Measurements from ENCODE around the gene DXO. TPM values are rescaled to one million over a fixed set of nuclear protein-coding genes. Genes with fewer than 3 reads are reported as not detected.

DXO gene
- total RNA-seq, 1 donor from 2014 or later, result 14.1 TPM

DNA sequence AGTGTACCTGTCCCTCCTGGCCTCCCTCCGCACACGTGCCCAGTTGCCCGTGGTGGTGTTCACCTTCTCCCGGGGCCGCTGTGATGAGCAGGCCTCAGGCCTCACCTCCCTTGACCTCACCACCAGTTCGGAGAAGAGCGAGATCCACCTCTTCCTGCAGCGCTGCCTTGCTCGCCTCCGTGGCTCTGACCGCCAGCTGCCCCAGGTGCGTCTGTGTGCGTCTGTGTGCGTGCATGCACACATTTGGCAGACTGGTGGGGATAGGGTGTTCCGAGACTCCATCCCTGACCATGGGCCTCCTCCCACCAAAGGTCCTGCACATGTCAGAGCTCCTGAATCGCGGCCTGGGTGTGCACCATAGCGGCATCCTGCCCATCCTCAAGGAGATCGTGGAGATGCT is 8.0 kb downstream of the DXO start:
- no peak for DNase-seq (ENCODE audit: low spot score)
- Mint-ChIP-seq H3K4me1 (ENCODE audit: low read depth) (peaks cover 32% of the 10 kb centered on the region), H3K36me3 (ENCODE audit: low read depth) (peaks cover 54% of the 10 kb centered on the region), H3K9me3 (no peaks in the 10 kb centered on the region), H3K27me3 (ENCODE audit: insufficient read depth) (no peaks in the 10 kb centered on the region), H3K4me3 (no peak overlapping the region), H3K27ac (no peak overlapping the region)
- intact Hi-C loops (cut with micrococcal nuclease), result no loop called here

DNA sequence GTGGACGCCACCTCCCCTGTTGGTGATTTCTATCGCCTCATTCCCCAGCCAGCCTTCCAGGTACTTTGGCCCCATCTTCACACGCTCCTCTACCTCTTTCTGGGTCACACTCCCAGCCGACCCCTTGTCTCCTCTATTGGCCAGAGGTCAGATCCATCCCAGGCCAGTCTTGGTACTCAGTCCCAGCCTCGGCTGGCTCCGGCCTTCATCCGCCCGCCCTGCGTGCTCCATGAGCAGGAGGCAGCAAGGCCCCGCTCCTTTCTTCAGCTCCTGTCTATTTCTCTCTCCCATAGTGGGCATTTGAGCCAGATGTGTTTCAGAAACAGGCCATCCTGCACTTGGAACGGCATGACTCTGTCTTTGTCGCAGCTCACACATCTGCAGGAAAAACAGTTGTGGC is 10.3 kb downstream of the DXO start:
- H3K4me3 Mint-ChIP-seq, result peak overlapping the region; percentile 6
- intact Hi-C loops (cut with micrococcal nuclease), result no loop called here
- no peak for DNase-seq (ENCODE audit: low spot score)
- peak overlapping the region; percentile 29 for H3K27ac Mint-ChIP-seq
- H3K36me3 Mint-ChIP-seq (ENCODE audit: low read depth), result peaks cover 52% of the 10 kb centered on the region
- H3K4me1 Mint-ChIP-seq (ENCODE audit: low read depth), result peaks cover 49% of the 10 kb centered on the region
- no peaks in the 10 kb centered on the region for H3K9me3 Mint-ChIP-seq
- H3K27me3 Mint-ChIP-seq (ENCODE audit: insufficient read depth), result no peaks in the 10 kb centered on the region

DNA sequence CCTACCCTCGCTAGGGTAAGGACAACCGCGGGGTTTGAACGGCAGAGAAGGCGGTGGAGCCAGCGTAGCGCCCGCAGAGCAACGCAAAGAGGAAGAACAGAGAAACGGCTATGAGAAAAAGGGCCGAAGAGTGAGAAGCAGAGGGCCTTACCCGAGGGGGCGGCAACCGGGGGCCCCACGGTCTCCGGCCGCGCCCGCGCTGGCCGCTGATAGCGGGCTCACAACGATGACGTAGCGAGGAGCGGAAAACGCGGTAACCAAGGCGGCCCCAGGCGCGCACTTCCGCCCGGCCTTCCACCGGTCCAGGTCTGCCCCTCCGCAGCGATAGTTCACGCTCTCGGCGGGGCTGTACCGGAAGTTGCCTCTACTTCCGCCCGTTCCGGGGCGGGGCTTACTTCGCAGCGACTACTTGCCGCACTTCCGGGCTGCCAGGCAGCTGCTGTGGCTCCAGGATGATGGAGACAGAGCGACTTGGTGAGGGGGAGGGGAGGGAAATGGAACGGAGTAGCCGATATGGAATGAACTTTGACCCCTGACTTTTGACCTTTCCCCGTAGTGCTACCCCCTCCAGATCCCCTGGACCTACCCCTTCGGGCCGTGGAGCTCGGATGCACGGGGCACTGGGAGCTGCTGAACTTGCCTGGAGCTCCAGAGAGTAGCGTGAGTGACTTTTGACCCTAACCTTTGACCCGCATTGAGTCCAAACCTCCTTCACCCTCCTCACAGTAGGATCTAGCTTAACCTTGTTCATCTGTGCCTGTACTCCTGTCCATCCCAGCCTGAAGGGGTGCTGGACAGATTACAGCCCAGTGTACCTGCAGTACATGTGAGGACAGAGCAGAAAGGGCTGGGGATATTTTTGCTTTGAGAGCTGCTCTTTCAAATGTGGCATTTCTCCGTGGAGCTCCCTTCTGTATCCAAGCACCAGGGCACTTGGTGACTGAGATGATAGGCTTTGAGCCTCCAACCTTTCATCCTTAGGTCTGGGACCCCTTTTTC is 12.9 kb downstream of the DXO start, which contains the start of the genes NELFE and SKIC2:
Gene NELFE (minus strand): TSS at position 231 of the 999 bp plus-strand sequence. CDS start 525 bp downstream, outside the sequence.
Gene SKIC2 (plus strand): TSS at position 435 of the 999 bp plus-strand sequence. CDS start 18 bp downstream, at position 453.
- intact Hi-C loops (cut with micrococcal nuclease), result loop anchor here (1.0 to 10.0 kb wide), 13 partner anchors 13 to 1013 kb away; partner anchors contain the start of genes ABHD16A, AGPAT1, ATP6V1G2 and BAG6

DNA sequence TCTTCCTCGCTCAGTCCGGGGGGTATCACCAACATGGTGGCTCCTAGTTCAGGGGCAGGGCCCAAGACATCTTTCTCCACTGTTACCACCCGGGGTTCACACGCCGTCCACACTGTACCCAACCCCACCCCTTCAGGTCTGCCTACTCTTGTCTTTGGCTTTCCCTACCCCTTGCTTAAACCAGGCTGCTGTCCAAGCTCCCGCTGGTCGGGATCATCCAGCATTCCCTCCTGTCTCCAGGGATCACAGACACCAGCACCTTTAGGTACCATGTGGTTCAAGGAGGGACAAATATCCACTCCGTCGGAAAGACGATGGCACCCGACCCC is 13.6 kb downstream of the DXO start:
- no peak for DNase-seq (ENCODE audit: low spot score)
- Mint-ChIP-seq H3K36me3 (ENCODE audit: low read depth) (peaks cover 59% of the 10 kb centered on the region), H3K27ac (peak overlapping the region; percentile 98), H3K27me3 (ENCODE audit: insufficient read depth) (no peaks in the 10 kb centered on the region), H3K9me3 (no peaks in the 10 kb centered on the region), H3K4me3 (peak overlapping the region; percentile 98), H3K4me1 (ENCODE audit: low read depth) (peaks cover 46% of the 10 kb centered on the region)
- intact Hi-C loops (cut with micrococcal nuclease), result loop anchor here (5.0 to 10.0 kb wide), 4 partner anchors 219 to 1014 kb away; partner anchors contain the start of genes AGPAT1, ATP6V1G2, DDX39B and NFKBIL1

More for the DNA sequence above, 12.9 kb downstream of the DXO start, which contains the start of the genes NELFE and SKIC2:
- Mint-ChIP-seq H3K36me3 (ENCODE audit: low read depth) (peaks cover 57% of the 10 kb centered on the region), H3K4me3 (peak within 1 kb of the TSS; percentile 98), H3K27ac (peak within 1 kb of the TSS; percentile 98), H3K9me3 (no peaks in the 10 kb centered on the region), H3K4me1 (ENCODE audit: low read depth) (peaks cover 46% of the 10 kb centered on the region), H3K27me3 (ENCODE audit: insufficient read depth) (no peaks in the 10 kb centered on the region)
- DNase-seq (ENCODE audit: low spot score), result peak; percentile 99

DNA sequence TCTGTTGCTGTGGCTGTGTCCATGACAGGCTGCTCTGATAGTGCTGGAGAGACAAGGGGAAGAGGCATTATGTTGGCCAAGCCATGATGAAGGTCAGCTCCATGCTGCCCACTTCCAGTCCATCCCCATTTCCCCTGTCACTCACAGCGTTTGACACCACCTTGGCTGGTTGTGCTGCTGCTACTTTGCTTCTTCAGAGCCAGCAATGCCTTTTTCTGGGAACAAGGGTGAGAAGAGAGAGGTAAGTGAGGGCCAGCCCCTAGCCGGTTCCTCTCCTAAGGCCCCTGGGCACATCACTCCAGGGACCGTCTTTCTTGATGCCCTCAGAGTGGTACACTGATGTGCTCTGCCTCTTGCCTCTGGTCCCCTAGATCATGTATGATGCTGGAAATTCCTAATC is 15.1 kb downstream of the DXO start:
- Mint-ChIP-seq H3K27me3 (ENCODE audit: insufficient read depth) (no peaks in the 10 kb centered on the region), H3K36me3 (ENCODE audit: low read depth) (peaks cover 52% of the 10 kb centered on the region), H3K4me3 (peak overlapping the region; percentile 98), H3K4me1 (ENCODE audit: low read depth) (peaks cover 39% of the 10 kb centered on the region), H3K9me3 (no peaks in the 10 kb centered on the region), H3K27ac (no peak overlapping the region)
- intact Hi-C loops (cut with micrococcal nuclease), result loop anchor here (5.0 to 10.0 kb wide), 4 partner anchors 221 to 1016 kb away; partner anchors contain the start of genes AGPAT1, ATP6V1G2, DDX39B and NFKBIL1
- DNase-seq (ENCODE audit: low spot score), result no peak

DNA sequence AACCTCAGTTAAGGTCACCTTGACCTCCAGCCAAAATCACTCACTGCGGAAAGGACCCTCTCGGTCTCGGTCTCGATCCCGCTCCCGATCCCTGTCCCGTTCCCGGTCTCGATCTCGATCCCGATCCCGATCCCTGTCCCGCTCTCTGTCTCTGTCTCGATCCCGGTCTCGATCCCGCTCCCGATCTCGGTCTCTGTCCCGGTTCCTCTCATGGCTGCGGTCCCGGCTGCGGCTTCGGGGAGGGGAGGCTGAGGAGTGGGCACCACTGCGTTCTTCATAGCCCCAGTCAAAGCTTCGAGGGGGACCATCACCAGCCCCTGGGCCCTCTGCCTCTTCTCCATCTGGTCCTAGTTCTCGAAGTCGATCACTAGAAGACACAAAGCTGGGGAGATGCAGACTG is 17.4 kb downstream of the DXO start:
- intact Hi-C loops (cut with micrococcal nuclease), result loop anchor here (10.0 kb wide), 1 partner anchor 410 kb away; the partner anchor contains the start of genes ATP6V1G2, DDX39B and NFKBIL1
- H3K27ac Mint-ChIP-seq, result no peak overlapping the region
- H3K4me3 Mint-ChIP-seq, result no peak overlapping the region
- H3K9me3 Mint-ChIP-seq, result no peaks in the 10 kb centered on the region
- H3K4me1 Mint-ChIP-seq (ENCODE audit: low read depth), result peaks cover 22% of the 10 kb centered on the region
- no peak for DNase-seq (ENCODE audit: low spot score)
- H3K27me3 Mint-ChIP-seq (ENCODE audit: insufficient read depth), result no peaks in the 10 kb centered on the region
- peaks cover 44% of the 10 kb centered on the region for H3K36me3 Mint-ChIP-seq (ENCODE audit: low read depth)

DNA sequence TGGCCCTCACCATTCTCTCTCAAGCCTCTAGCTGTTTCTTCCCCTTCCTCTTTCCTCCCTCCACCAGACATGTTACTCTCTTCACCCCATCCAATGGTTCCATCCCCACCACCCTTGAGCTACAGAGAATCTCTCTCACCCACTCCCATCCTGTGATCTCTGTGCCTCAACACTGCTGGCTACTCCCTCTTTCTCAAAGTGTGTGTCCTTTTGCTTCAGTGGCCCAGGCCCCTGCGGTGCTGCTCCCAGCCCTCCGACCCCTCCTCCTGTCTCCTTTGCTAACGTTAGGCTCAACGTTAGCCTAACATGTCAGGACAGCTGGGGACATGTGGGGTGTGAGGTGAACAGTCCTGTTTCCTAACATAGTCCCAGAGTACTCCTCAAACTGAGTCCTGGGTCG is 19.0 kb downstream of the DXO start:
- no peak for DNase-seq (ENCODE audit: low spot score)
- Mint-ChIP-seq H3K9me3 (no peaks in the 10 kb centered on the region), H3K4me1 (ENCODE audit: low read depth) (peaks cover 9% of the 10 kb centered on the region), H3K4me3 (no peak overlapping the region), H3K27me3 (ENCODE audit: insufficient read depth) (no peaks in the 10 kb centered on the region), H3K27ac (no peak overlapping the region), H3K36me3 (ENCODE audit: low read depth) (peaks cover 44% of the 10 kb centered on the region)
- intact Hi-C loops (cut with micrococcal nuclease), result loop anchor here (1.0 to 10.0 kb wide), 2 partner anchors 273 to 408 kb away; partner anchors contain the start of genes ATP6V1G2, DDX39B and NFKBIL1

DNA sequence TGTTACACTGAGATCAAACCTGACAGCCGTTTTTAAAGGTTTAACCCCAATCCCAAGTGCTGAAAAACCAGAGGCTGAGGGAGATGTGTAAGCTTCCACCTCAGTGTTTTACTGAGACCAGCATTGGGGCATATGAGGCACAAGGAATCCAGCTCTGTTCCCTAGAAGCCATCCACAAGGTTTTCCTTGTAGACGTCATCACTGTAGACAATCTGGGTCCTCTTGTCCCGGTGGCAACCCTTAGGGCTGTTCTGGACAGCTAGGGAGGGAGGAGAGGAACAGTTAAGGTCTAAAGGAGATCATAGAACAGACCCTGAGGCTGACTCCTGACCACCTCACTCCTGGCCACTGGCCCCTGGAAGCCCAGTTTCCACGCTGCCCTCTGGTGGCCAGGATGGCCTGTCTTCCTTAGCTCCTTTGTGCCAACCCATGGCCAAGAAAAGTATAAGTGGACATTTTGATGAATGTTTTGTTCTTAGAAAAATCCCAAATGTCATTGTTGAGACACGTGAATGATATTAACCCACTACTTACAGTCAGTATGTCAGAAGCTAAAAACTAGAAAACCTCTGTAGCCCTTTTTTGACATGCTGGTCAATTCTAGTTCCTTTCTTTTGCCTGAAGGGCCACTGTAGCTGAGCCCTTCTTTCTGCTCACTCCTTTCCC is 19.7 kb downstream of the DXO start:
- H3K9me3 Mint-ChIP-seq, result no peaks in the 10 kb centered on the region
- intact Hi-C loops (cut with micrococcal nuclease), result loop anchor here (1.0 to 10.0 kb wide), 2 partner anchors 272 to 407 kb away; partner anchors contain the start of genes ATP6V1G2, DDX39B and NFKBIL1
- H3K4me3 Mint-ChIP-seq, result no peak overlapping the region
- H3K27ac Mint-ChIP-seq, result no peak overlapping the region
- DNase-seq (ENCODE audit: low spot score), result no peak
- no peaks in the 10 kb centered on the region for H3K27me3 Mint-ChIP-seq (ENCODE audit: insufficient read depth)
- H3K4me1 Mint-ChIP-seq (ENCODE audit: low read depth), result peaks cover 3% of the 10 kb centered on the region
- peaks cover 43% of the 10 kb centered on the region for H3K36me3 Mint-ChIP-seq (ENCODE audit: low read depth)

DNA sequence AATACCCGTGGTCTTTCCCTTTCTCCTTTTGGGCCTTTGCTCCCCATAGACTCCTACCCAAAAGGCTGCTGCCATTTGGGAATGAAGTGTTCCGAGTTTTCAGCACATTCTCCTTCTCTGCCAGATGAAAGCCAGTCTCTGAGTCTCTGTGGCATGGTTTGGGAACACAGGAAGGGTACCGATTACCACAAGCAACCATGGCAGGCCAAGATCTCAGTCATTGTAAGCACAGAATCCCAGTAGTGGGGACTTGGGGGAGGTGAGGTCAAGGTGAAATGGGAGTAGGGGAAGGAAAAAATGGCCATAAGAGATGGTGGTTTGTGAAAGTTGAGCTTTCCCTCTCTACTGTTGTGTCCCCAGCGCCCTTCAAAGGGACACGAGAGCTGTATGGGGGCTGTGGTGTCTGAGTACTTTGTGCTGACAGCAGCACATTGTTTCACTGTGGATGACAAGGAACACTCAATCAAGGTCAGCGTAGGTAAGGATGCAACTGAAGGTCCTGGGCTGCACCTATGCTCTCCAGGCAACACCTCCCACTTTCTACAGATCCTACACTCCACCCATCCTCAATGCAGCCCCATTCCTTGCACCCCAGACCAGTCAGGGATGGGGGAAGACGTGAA is 21.9 kb downstream of the DXO start:
- H3K27me3 Mint-ChIP-seq (ENCODE audit: insufficient read depth), result no peaks in the 10 kb centered on the region
- no peaks in the 10 kb centered on the region for H3K9me3 Mint-ChIP-seq
- peak overlapping the region; percentile 66 for H3K27ac Mint-ChIP-seq
- H3K36me3 Mint-ChIP-seq (ENCODE audit: low read depth), result peaks cover 28% of the 10 kb centered on the region
- intact Hi-C loops (cut with micrococcal nuclease), result loop anchor here (10.0 kb wide), 1 partner anchor 405 kb away; the partner anchor contains the start of genes ATP6V1G2, DDX39B and NFKBIL1
- no peak overlapping the region for H3K4me3 Mint-ChIP-seq
- DNase-seq (ENCODE audit: low spot score), result no peak
- peaks cover 9% of the 10 kb centered on the region for H3K4me1 Mint-ChIP-seq (ENCODE audit: low read depth)

DNA sequence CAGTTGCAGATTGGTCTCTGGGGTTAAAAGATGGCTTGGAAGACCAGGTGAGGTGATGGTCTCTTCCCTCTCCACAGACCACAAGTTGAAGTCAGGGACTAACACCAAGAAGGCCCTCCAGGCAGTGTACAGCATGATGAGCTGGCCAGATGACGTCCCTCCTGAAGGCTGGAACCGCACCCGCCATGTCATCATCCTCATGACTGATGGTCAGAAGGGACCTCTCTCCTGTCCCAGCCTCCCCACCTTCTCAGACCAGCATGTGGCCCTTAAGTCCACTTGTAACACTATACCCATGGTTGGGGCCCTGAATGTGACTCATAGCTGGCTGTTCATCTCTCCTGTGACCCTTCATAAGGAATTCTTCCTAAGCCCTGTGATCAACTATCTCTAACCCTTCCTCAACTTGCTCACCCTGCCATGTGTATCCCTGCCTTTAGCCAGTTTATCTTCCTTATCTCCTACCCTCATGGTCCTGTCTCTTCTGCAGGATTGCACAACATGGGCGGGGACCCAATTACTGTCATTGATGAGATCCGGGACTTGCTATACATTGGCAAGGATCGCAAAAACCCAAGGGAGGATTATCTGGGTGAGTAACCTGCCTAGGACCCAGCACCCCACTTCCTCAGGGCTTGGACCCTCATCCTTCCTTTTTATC is 23.1 kb downstream of the DXO start:
- H3K4me3 Mint-ChIP-seq, result no peak overlapping the region
- H3K9me3 Mint-ChIP-seq, result no peaks in the 10 kb centered on the region
- no peak for DNase-seq (ENCODE audit: low spot score)
- no peak overlapping the region for H3K27ac Mint-ChIP-seq
- peaks cover 9% of the 10 kb centered on the region for H3K4me1 Mint-ChIP-seq (ENCODE audit: low read depth)
- H3K27me3 Mint-ChIP-seq (ENCODE audit: insufficient read depth), result no peaks in the 10 kb centered on the region
- H3K36me3 Mint-ChIP-seq (ENCODE audit: low read depth), result peaks cover 16% of the 10 kb centered on the region
- intact Hi-C loops (cut with micrococcal nuclease), result no loop called here

DNA sequence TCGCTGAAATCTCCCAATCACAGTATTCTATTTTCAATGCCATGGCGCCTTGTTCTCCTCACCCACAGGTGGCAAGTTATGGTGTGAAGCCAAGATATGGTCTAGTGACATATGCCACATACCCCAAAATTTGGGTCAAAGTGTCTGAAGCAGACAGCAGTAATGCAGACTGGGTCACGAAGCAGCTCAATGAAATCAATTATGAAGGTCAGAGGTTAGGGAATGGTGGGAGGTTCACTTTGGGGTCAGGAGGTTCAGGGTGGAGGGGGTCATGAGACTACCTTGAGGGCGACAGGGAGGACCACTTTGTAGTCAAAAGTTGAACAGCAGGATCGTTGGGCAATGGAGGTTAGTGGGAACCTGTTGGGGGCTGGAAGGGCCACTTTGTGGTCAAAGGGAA is 23.6 kb downstream of the DXO start:
- intact Hi-C loops (cut with micrococcal nuclease), result no loop called here
- H3K27me3 Mint-ChIP-seq (ENCODE audit: insufficient read depth), result no peaks in the 10 kb centered on the region

DNA sequence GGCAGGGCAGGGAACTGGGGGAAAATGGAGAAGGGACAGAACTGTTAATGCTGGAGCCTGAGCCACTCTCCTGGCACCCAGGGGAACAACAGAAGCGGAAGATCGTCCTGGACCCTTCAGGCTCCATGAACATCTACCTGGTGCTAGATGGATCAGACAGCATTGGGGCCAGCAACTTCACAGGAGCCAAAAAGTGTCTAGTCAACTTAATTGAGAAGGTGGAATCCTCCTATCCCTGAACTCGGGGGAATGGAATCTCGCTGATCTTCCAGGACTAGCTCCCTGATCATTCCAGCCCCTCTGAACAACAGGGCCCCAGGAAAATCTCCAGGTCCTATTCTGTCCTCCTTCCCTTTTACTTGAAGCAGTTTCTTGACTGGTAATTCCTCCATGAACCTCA is 24.1 kb downstream of the DXO start:
- peaks cover 9% of the 10 kb centered on the region for H3K4me1 Mint-ChIP-seq (ENCODE audit: low read depth)
- H3K4me3 Mint-ChIP-seq, result no peak overlapping the region
- H3K36me3 Mint-ChIP-seq (ENCODE audit: low read depth), result peaks cover 7% of the 10 kb centered on the region
- H3K9me3 Mint-ChIP-seq, result no peaks in the 10 kb centered on the region
- H3K27ac Mint-ChIP-seq, result no peak overlapping the region
- intact Hi-C loops (cut with micrococcal nuclease), result no loop called here
- no peaks in the 10 kb centered on the region for H3K27me3 Mint-ChIP-seq (ENCODE audit: insufficient read depth)
- no peak for DNase-seq (ENCODE audit: low spot score)

More for the DNA sequence above, 23.6 kb downstream of the DXO start:
- peaks cover 9% of the 10 kb centered on the region for H3K4me1 Mint-ChIP-seq (ENCODE audit: low read depth)
- no peak for DNase-seq (ENCODE audit: low spot score)
- no peaks in the 10 kb centered on the region for H3K9me3 Mint-ChIP-seq
- H3K27ac Mint-ChIP-seq, result no peak overlapping the region
- no peak overlapping the region for H3K4me3 Mint-ChIP-seq
- H3K36me3 Mint-ChIP-seq (ENCODE audit: low read depth), result peaks cover 10% of the 10 kb centered on the region
